ENCODE results near the gene AKR1C3.

- TF ChIP-seq POLR2AphosphoS5 (IDR thresholded peaks at IDR 0.05; ENCODE audit: insufficient read depth in 1 of 2, low read depth in 1 of 2) (no peak), CTCF (IDR thresholded peaks at IDR 0.05) (no peak), POLR2A (IDR thresholded peaks at IDR 0.05) (no peak)
Observed at GRCh38 chr10:5079306-5079830, 14.8 kb upstream of the AKR1C3 start.
